MM.1S (cell line): ENCODE results near the gene SRPK2.

Source experiments
- DNase-seq: peaks from one replicate; pipeline ENCODE4 v3.0.0-alpha.2; 2015
- H2AFZ ChIP-seq: fragments of 300-600 bp; sonication (generic); 2 replicates; pipeline ENCODE4 v1.6.0; 2016; ENCODE audit warnings: antibody characterized with exemption, low read length
- H3F3A ChIP-seq: fragments of 300-600 bp; sonication (generic); 2 replicates; pipeline ENCODE4 v1.6.1; 2016; ENCODE audit warnings: mild to moderate bottlenecking, antibody characterized with exemption, low read length, moderate library complexity, mixed read lengths; ENCODE audit not compliant: insufficient read depth
- H3K27ac ChIP-seq: fragments of 300-600 bp; sonication (generic); 2 replicates; pipeline ENCODE4 v1.5.1; 2016; ENCODE audit warnings: mild to moderate bottlenecking, low read length
- H3K27me3 ChIP-seq: fragments of 300-600 bp; sonication (generic); replicated peaks from 2 replicates; pipeline ENCODE4 v1.6.0; 2016; ENCODE audit warnings: low read length; ENCODE audit not compliant: insufficient read depth
- H3K36me3 ChIP-seq: fragments of 300-600 bp; sonication (generic); replicated peaks from 2 replicates; pipeline ENCODE4 v1.6.1; 2016; ENCODE audit warnings: mild to moderate bottlenecking, low read length, mixed read lengths; ENCODE audit not compliant: insufficient read depth
- H3K4me1 ChIP-seq: fragments of 300-600 bp; sonication (generic); 2 replicates; pipeline ENCODE4 v1.6.1; 2016; ENCODE audit warnings: low read length, mixed read lengths
- H3K4me2 ChIP-seq: fragments of 300-600 bp; sonication (generic); 2 replicates; pipeline ENCODE4 v1.6.0; 2016; ENCODE audit warnings: low read depth, low read length
- H3K4me3 ChIP-seq: fragments of 300-600 bp; sonication (generic); 2 replicates; pipeline ENCODE4 v1.5.1; 2016; ENCODE audit warnings: low read length, mixed read lengths
- H3K79me2 ChIP-seq: fragments of 300-600 bp; sonication (generic); 2 replicates; pipeline ENCODE4 v1.6.1; 2016; ENCODE audit warnings: mixed run types, low read length, mixed read lengths
- H3K9ac ChIP-seq: fragments of 300-600 bp; sonication (generic); 2 replicates; pipeline ENCODE4 v1.6.1; 2016; ENCODE audit warnings: low read length, mixed read lengths
- H3K9me2 ChIP-seq: fragments of 300-600 bp; sonication (generic); replicated peaks from 2 replicates; pipeline ENCODE4 v1.6.1; 2016; ENCODE audit warnings: mild to moderate bottlenecking, low read length, mixed read lengths; ENCODE audit not compliant: insufficient read depth
- H3K9me3 ChIP-seq: fragments of 300-600 bp; sonication (generic); replicated peaks from 2 replicates; pipeline ENCODE4 v1.6.1; 2016; ENCODE audit warnings: mild to moderate bottlenecking, low read length, mixed read lengths; ENCODE audit not compliant: insufficient read depth
- H4K20me1 ChIP-seq: fragments of 300-600 bp; sonication (generic); 2 replicates; pipeline ENCODE4 v1.6.1; 2016; ENCODE audit warnings: mild to moderate bottlenecking, low read length, moderate library complexity, mixed read lengths; ENCODE audit not compliant: insufficient read depth
- EZH2 ChIP-seq: fragments of 300-600 bp; sonication (generic); optimal IDR thresholded peaks from 2 replicates; pipeline ENCODE3; 2017; ENCODE audit warnings: low read depth, mild to moderate bottlenecking, antibody characterized with exemption, low read length, mixed read lengths
- EZH2phosphoT487 ChIP-seq: fragments of 300-600 bp; sonication (generic); IDR thresholded peaks from 2 replicates; pipeline ENCODE4 v1.6.1; 2018; ENCODE audit warnings: antibody characterized with exemption, low read length
- TF ChIP-seq, protein P1 (sequence below): fragments of 300-600 bp; sonication (generic); IDR thresholded peaks from 2 replicates; pipeline ENCODE4 v1.5.1; 2016; ENCODE audit warnings: antibody characterized with exemption, low read length, mixed read lengths

SRPK2 gene

DNA sequence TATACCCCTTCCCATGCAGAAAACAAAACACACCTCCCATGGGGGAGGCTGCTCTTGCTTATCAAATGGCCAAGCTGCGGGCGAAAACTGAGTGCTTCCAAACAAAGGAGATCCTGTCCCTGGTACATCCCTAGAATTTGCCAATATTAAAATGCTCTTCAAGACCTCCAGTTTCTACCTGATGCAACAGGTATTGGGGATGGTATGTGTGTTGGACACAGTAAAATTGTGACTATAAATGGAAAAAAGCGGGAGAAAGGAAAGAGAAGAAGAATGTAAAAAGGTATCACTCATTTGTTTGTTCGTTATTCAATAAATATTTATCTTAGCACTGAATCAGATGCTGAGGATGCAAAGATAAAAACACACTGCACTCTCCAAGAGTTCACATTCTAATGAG is 250.8 kb downstream of the SRPK2 start:
- H3K27me3 ChIP-seq = no peaks in the 10 kb centered on the region
- no peaks in the 10 kb centered on the region for H3K9me3 ChIP-seq
- no peaks in the 10 kb centered on the region for H3F3A ChIP-seq
- H3K4me1 ChIP-seq = peaks cover 5% of the 10 kb centered on the region; the same call in 1 of the 2 replicates
- no peak overlapping the region for H2AFZ ChIP-seq
- H3K36me3 ChIP-seq = peaks cover 4% of the 10 kb centered on the region; the same call in 1 of the 2 replicates
- peaks cover 62% of the 10 kb centered on the region for H3K79me2 ChIP-seq
- H3K4me2 ChIP-seq = no peak overlapping the region
- H4K20me1 ChIP-seq = no peaks in the 10 kb centered on the region
- H3K27ac ChIP-seq = no peak overlapping the region
- H3K9ac ChIP-seq = no peak overlapping the region
- TF ChIP-seq EZH2 (no peak), EZH2phosphoT487 (no peak)
- DNase-seq = no peak
- no peaks in the 10 kb centered on the region for H3K9me2 ChIP-seq
- H3K4me3 ChIP-seq = no peak overlapping the region

DNA sequence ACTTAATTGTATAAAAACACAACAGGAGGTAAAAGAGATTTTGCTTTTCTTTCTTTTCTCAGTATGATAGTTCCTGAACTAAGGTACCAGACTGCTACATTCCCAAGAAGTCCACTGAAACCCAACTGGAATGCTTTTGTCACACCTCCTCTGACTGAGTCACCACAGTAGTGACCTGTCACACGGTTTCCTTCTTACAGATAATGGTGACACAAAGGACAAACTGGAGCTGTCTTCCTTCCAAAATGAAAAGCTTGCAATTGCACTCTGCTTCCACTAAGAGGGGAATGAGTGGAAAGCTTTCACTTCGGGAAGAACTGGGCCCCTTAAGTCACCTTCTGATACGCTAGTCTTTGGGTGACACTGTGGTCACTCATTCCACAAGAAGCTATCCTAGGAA is 252.5 kb downstream of the SRPK2 start:
- peaks cover 22% of the 10 kb centered on the region for H3K4me1 ChIP-seq
- H3K9me3 ChIP-seq = no peaks in the 10 kb centered on the region
- 0 out of 2 replicates have a peak, but pooled peaks cover 4% of the 10 kb centered on the region for H3K36me3 ChIP-seq
- H2AFZ ChIP-seq = no peak overlapping the region
- peaks cover 4% of the 10 kb centered on the region; the same call in 1 of the 2 replicates for H3F3A ChIP-seq
- no peaks in the 10 kb centered on the region for H4K20me1 ChIP-seq
- no peak overlapping the region for H3K4me3 ChIP-seq
- no peak overlapping the region for H3K4me2 ChIP-seq
- H3K27ac ChIP-seq = no peak overlapping the region
- H3K27me3 ChIP-seq = no peaks in the 10 kb centered on the region
- peaks cover 71% of the 10 kb centered on the region for H3K79me2 ChIP-seq
- no peaks in the 10 kb centered on the region for H3K9me2 ChIP-seq
- H3K9ac ChIP-seq = no peak overlapping the region
- DNase-seq = no peak
- no peak for TF ChIP-seq EZH2phosphoT487
- TF ChIP-seq, protein P1, sequence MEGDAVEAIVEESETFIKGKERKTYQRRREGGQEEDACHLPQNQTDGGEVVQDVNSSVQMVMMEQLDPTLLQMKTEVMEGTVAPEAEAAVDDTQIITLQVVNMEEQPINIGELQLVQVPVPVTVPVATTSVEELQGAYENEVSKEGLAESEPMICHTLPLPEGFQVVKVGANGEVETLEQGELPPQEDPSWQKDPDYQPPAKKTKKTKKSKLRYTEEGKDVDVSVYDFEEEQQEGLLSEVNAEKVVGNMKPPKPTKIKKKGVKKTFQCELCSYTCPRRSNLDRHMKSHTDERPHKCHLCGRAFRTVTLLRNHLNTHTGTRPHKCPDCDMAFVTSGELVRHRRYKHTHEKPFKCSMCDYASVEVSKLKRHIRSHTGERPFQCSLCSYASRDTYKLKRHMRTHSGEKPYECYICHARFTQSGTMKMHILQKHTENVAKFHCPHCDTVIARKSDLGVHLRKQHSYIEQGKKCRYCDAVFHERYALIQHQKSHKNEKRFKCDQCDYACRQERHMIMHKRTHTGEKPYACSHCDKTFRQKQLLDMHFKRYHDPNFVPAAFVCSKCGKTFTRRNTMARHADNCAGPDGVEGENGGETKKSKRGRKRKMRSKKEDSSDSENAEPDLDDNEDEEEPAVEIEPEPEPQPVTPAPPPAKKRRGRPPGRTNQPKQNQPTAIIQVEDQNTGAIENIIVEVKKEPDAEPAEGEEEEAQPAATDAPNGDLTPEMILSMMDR = no peak
- TF ChIP-seq EZH2 = no peak

DNA sequence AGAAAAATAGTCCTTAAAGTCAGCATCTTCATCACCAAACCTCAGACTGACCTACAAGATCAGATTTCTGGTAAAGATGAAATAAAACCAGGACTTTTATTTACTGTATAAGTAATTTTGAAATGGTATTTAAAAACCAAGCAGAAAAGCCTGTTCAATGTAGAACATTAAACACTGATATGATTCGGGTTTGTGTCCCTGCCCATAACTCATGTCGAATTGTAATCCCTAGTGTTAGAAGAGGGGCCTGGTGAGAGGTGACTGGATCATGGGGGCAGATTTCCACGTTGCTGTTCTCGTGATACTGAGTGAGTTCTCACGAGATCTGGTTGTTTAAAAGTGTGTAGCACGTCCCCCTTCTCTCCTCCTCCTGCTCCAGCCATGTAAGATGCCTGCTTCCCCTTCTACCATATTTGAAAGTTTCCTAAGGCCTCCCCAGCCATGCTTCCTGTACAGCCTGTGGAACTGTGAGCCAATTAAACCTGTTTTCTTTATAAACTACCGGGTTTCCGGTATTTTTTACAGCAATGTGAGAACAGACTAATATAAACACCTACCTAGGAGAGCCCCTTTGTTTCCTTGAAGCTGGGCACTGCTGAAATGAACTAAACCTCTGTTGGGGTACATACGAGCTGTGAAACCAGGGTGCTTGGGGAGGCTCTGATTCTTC is 254.6 kb downstream of the SRPK2 start:
- H3K4me2 ChIP-seq = no peak overlapping the region
- H4K20me1 ChIP-seq = no peaks in the 10 kb centered on the region
- H3K27ac ChIP-seq = no peak overlapping the region
- H3F3A ChIP-seq = peaks cover 13% of the 10 kb centered on the region
- H3K9me2 ChIP-seq = no peaks in the 10 kb centered on the region
- no peaks in the 10 kb centered on the region for H3K9me3 ChIP-seq
- H3K36me3 ChIP-seq = 0 out of 2 replicates have a peak, but pooled peaks cover 3% of the 10 kb centered on the region
- peaks cover 75% of the 10 kb centered on the region for H3K79me2 ChIP-seq
- H2AFZ ChIP-seq = no peak overlapping the region
- H3K4me3 ChIP-seq = no peak overlapping the region
- no peak for DNase-seq
- H3K9ac ChIP-seq = no peak overlapping the region
- TF ChIP-seq, protein P1 = no peak
- TF ChIP-seq EZH2phosphoT487 (no peak), EZH2 (no peak)
- H3K27me3 ChIP-seq = no peaks in the 10 kb centered on the region
- H3K4me1 ChIP-seq = peaks cover 41% of the 10 kb centered on the region

DNA sequence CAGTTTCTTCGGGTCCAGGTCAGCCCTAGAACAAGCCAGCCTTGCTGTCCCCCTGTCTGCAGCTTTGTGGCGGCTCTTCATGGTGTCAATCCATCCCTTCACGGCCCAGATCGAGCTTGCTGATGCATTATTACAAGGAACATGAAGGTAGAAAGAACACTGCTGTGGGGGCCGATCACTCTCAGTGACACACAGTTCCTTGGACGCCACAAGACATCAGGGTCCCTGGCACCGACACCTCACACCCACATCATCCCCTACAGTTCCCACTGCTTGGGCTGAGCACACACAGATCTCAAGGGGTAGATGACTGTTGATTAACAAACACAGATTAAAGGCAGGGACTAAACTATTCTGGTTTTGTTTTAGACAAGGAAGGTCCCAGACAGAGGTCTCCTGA is 255.4 kb downstream of the SRPK2 start:
- no peak overlapping the region for H3K4me3 ChIP-seq
- H3K9me3 ChIP-seq = no peaks in the 10 kb centered on the region
- peaks cover 78% of the 10 kb centered on the region for H3K79me2 ChIP-seq
- no peak overlapping the region for H3K4me2 ChIP-seq
- H3K27ac ChIP-seq = no peak overlapping the region
- H4K20me1 ChIP-seq = no peaks in the 10 kb centered on the region
- peaks cover 47% of the 10 kb centered on the region for H3K4me1 ChIP-seq
- H3K9me2 ChIP-seq = no peaks in the 10 kb centered on the region
- H3K9ac ChIP-seq = no peak overlapping the region
- H2AFZ ChIP-seq = no peak overlapping the region
- no peaks in the 10 kb centered on the region for H3K36me3 ChIP-seq
- DNase-seq = no peak
- no peaks in the 10 kb centered on the region for H3K27me3 ChIP-seq
- H3F3A ChIP-seq = peaks cover 16% of the 10 kb centered on the region
- TF ChIP-seq, protein P1 = no peak
- TF ChIP-seq EZH2 (no peak), EZH2phosphoT487 (no peak)
